IPS-NIHi7 (cell line): Measurements from ENCODE around the gene CD300C.
A peak's percentile ranks its signal among the peaks of the same experiment; 100 is the strongest.
"Not testable (repeated sequence)": the region's sequence is repeated elsewhere in the genome, so short reads cannot be mapped to it uniquely, and the experiment has no call there.

Experiments
- DNase-seq: peaks from one replicate; pipeline ENCODE4 v3.0.0; 2012; ENCODE audit warnings: mixed read lengths; ENCODE audit errors: extremely low spot score

The CD300C gene

DNA sequence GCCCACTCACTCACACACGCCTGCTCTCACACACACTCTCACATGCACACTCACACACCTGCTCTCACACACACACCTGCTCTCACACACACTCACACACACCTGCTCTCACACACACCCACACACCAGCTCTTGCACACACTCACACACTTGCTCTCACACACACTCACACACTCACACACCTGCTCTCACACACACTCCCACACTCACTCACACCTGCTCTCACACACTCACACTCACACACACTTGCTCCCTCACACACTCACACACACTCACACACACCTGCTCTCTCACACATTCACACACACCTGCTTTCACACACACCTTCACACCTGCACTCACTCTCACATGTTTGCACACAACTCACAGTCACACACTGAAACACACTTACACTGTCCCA is 17.4 kb upstream of the CD300C start:
- no peak for DNase-seq

DNA sequence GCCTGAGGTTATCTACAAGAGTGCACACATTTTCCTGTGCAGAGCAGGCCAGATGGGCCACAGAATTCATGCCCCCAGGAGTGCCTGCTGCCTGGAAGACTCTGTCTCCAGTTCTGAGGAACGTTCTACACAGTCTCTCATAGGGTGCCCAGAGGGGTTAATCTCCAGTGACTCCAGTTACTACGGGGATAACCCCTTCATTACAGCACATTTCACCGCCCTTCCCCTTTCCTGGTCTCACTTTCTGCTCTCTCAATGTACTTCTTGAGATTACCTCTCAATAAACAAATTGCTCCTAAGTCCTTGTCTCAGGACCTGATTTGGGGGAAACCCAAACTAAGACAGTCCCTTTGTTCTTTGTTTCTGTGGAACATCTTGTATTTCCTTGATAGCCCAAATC is 15.7 kb upstream of the CD300C start:
- no peak for DNase-seq

- no peak for DNase-seq
Measured at GRCh38 chr17:74558882-74559519, 13.1 kb upstream of the CD300C start.

GRCh38 chr17:74558402-74558801 is 12.5 kb upstream of the CD300C start:
- DNase-seq, result not testable (repeated sequence)

DNA sequence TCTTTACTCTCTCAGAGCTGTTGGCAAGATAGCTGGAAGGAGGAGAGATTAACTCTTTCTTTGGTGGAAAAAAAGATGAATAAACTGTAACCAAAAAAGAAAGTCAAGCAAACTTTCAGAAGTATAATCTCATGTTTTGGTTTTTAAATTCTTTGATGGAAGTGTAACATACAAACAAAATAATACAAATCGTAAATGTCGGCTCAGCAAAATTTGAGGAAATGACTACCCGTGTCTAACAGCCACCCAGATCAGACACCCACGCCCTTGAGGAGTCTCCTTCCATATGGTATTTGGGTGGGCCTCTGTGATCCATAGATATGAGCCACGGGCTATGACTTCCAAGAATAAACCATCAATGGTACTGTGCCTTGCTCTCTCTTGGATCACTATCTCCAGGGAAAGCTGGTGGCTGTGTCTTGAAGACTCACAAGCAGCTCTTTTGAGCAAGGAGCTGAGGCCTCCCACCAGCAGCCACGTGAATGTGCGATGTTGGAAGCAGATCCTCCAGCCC is 9.6 kb upstream of the CD300C start:
- DNase-seq, result no peak

- DNase-seq, result no peak
Measured at GRCh38 chr17:74554909-74555308, 9.0 kb upstream of the CD300C start.

DNA sequence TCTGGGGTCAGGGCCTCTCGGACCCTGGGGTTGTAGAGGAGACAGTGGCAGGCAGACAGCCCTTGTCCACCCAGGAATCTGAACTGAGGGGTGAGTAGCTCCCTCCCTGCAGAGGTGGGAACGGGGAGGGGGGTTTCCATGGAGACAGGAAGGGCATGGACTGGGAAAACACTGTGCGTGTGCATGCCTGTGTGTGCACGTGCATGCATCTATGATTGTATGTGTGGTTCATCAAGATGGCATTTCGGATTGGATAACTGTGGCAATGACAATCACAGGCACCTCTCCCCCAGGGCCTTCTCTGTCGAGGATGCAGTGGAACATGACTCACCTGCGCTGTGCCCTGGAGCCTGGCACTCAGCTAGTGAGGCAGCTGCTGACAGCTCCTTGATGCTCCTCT is 6.1 kb upstream of the CD300C start:
- no peak for DNase-seq

DNA sequence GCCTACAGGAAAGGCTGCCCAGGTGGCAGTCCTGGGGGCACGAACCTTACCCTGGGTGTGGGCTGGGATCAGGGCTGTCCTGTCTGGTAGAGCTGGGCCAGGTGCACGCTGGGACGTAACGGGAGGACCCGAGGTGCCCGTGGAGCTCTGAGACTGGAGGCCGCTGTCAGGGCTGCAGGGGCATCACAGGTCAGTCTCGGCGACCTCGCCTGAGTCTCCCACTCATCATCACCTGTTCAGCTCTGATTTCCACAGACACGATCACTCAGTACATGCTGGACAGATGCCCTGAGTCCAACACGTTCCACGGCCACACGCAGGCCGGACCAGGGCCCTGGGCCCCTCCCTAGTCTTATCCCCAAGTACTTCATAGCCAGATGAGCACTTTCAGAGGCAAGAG is 4.7 kb upstream of the CD300C start:
- DNase-seq, result no peak

DNA sequence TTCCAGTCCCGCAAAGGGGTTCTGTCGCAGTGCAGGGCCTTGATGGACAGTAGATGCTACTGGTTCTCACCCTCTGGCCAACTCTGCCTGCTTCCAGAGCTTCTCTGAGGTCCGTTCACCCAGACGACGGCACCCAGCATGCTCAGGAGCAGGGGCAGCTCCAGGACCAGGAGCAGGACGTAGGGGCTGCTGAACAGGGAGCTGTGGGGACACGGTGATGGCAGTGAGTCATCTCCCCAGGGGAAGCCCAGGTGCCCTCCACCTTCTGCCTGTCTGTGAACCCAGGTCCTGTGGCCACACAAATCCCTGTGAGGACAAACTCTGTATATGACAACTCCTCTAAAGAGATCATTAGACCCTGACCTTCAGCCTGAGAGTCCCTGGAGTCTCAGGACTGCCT is 3.4 kb upstream of the CD300C start:
- no peak for DNase-seq

DNA sequence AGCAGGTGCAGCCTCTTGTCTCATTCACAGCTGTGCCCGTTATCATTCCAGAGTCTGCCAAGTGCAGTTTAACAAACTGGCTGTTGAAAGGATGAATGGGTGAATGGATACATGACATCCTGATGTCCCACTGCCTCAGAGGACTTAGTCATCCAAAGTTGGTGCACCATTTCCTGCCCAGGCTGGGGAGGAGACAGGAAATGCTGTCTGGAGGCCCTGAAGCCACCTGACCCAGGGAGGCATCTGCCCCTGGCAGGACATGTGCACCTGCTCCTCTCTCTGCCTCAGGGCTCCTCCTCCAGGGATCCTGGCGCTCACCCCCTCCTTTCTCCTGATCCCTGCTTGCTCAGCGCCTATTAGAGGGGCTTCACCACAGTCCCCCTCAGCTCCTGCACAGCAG is 1.8 kb upstream of the CD300C start:
- no peak for DNase-seq

DNA sequence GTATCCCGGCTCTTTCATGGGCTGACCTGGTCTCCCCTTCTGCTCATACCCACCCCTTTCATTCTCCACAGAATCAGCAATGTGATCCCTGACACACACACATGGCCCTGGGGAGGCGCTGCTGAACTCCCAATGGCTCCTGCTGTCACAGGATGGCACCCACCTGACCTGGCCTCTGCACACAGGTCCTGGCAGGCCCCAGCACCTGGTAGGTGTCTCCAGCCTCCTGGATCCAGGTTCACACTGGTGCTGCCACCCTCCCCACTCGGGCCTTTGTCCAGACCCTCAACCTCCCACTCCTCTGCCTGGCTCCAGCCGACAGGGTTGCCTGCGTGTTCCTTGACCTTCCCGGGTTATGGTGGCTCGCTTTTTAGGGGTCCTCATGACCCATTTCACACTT is 1.3 kb upstream of the CD300C start:
- DNase-seq, result no peak

- DNase-seq, result no peak
Measured at GRCh38 chr17:74546586-74546985, 671 bp upstream of the CD300C start.

GRCh38 chr17:74544991-74545842 is 698 bp downstream of the CD300C start:
- no peak for DNase-seq

DNA sequence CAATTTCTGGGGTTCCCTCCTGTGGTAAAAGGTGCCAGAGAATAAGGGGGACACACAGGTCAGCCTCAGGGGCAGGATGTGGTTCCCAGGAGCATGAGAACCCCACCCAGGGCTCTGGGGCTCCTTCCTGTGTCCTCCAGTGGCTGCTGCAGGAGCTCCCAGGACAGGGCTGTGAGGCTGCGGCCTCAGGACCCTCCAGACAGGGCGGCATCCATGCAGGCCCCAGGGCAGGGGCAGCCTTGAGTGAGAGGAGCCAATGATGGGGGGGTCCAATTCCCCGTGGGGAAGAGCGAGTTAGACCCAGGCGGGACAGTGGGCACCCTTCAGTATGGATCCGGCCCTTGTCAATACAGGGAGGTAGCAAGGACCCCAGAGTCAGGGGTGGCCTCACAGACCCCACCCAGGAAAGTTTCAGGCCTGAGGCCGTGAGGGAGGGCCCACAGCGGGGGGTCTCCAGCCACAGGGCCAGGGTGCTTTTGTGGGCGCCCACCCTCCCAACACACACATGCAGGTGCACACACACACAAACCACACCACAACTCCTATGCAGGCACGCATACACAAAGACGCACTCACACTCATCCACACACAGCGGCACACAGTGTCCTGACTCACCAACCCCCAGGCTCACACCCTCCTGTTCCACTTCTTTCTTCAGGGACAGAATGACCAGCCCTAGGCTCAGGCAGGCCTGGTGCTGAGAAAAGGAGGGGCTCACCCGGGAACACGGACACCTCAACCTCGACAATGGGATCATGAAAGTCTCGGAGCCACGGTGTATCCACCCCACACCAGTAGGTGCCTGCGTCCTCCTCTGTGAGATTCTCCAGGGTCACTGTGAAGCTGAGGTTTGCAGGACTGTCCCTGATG is 1.8 kb downstream of the CD300C start:
- DNase-seq, result no peak

DNA sequence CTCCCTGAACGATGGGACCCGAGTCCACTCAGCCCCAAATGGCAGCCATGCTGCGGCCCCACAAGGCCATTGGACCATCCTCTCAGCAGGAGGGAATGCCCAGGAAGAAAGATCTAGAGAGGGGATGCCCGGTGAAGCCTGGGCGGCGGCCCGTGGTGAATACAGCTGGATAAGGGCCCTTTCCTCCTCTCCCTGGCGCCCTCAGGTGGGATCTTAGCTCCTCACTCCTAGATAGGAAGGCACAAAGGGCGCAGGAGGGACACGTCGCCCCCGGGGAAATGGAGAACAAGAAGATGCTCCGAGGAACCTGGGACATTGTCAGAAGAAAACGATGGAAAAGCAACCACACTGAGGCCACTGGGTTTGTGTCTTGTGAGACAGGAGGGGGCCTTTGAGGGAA is 2.5 kb downstream of the CD300C start:
- DNase-seq, result peak; percentile 50

DNA sequence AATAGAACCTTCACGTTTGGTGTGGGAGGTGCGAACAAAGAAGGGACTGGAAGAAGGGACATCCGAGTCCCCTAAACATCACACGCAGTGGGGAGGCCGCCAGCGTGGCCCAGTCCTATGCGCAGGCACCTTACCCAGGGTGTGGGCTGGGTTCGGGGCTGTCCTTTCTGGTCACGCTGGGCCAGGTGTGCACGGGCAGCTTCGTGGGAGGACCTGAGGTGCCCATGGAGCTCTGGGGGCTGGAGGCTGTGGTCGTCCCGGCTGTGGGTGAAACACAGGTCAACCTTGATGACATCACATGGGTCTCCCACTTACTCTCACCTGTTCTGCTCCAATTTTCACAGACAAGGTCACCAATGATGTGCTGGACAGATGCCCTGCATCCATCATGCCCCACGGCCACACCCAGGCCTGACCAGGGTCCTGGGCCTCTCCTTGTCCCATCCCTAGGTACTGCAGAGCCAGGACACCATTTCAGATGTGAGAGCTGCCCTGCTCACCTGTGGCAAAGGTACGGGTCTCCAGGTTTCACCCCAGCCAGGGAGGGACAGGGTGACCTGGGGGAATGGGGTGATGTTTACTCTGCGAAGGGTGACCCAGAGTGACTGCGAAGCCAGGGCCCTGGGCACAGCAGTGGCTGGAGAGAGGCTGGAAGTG is 3.1 kb downstream of the CD300C start:
- DNase-seq, result no peak

GRCh38 chr17:74542166-74542565 is 3.7 kb downstream of the CD300C start:
- DNase-seq, result no peak

GRCh38 chr17:74541176-74542111 is 4.5 kb downstream of the CD300C start:
- no peak for DNase-seq

DNA sequence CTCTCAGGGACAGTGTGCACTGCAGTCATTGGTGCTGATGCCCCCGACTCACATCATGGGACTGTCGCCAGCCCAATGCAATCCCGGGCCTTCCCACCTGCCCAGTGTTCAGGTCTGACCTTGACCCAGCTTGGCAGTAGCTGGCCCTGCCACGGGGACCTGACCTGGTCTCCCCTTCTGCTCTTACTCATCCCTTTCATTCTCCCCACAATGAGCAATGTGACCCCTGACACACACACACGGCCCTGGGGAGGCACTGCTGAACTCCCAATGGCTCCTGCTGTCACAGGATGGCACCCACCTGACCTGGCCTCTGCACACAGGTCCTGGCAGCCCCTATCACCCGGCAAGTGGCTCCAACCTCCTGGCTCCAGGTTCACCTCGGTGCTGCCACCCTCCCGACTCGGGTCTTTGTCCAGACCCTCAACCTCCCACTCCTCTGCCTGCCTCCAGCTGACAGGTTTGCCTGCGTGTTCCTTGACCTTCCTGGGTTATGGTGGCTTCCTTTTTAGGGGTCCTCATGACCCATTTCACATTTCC is 6.6 kb downstream of the CD300C start:
- no peak for DNase-seq

DNA sequence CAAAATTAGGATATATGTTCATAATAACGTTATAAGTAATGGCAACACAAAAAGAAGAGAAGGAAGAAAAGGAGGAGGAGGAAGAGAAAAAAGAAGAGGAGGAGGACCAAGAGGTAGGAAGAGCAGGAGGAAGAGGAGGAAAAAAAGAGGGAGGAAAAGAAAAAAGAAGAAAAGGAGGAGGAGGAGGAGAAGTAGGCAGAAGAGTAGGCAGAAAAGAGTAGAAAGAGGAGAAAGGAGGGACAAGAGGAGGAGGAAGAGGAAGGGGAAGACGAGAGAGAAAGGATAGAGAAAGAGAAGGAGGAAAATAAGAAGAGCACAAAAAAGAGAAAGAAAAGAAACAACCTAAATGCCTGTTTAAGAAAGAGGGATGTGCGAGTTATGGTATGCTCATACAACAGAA is 9.0 kb downstream of the CD300C start:
- DNase-seq, result no peak
